GM19239 (cell line): ENCODE results near the gene CLASP1.
A peak's percentile ranks its signal among the peaks of the same experiment; 100 is the strongest.
"Not testable (repeated sequence)": the region's sequence is repeated elsewhere in the genome, so short reads cannot be mapped to it uniquely, and the experiment has no call there.

ENCODE experiments used
- DNase-seq: peaks from one replicate; pipeline ENCODE4 v3.0.0; 2011; ENCODE audit warnings: low spot score; ENCODE audit not compliant: insufficient read length
- FAIRE-seq: peaks from 2 replicates; lab custom pipeline; 2011; peaks lifted over from hg19 to GRCh38; lab: Jason Lieb, UNC

Gene CLASP1

GRCh38 chr2:121343828-121344399 lies 305.3 kb downstream of the CLASP1 start:
- DNase-seq, FAIRE-seq: not testable (repeated sequence)

GRCh38 chr2:121343191-121343590 lies 306.1 kb downstream of the CLASP1 start:
- FAIRE-seq (no peak), DNase-seq (no peak)

GRCh38 chr2:121342751-121343150 lies 306.5 kb downstream of the CLASP1 start:
- no peak for DNase-seq
- FAIRE-seq = no peak

- FAIRE-seq (no peak), DNase-seq (no peak)
These were observed 308.3 kb downstream of the CLASP1 start for GRCh38 chr2:121340926-121341325.

GRCh38 chr2:121338281-121338680 lies 311.0 kb downstream of the CLASP1 start:
- no peak for FAIRE-seq
- DNase-seq = no peak

- DNase-seq = no peak
- no peak for FAIRE-seq
These were observed 312.6 kb downstream of the CLASP1 start for GRCh38 chr2:121336528-121337294.

- DNase-seq (no peak), FAIRE-seq (no peak)
These were observed 313.7 kb downstream of the CLASP1 start for GRCh38 chr2:121335294-121336290.

- FAIRE-seq = no peak
- DNase-seq = no peak
These were observed 314.5 kb downstream of the CLASP1 start for GRCh38 chr2:121334581-121335293.

- FAIRE-seq (peak; percentile 4), DNase-seq (no peak)
These were observed 315.3 kb downstream of the CLASP1 start for GRCh38 chr2:121333834-121334558.

- FAIRE-seq (no peak), DNase-seq (no peak)
These were observed 316.0 kb downstream of the CLASP1 start for GRCh38 chr2:121333231-121333630.

GRCh38 chr2:121331324-121331723 lies 317.9 kb downstream of the CLASP1 start:
- FAIRE-seq, DNase-seq: not testable (repeated sequence)

GRCh38 chr2:121330921-121331320 lies 318.3 kb downstream of the CLASP1 start:
- DNase-seq (no peak), FAIRE-seq (no peak)

- no peak for FAIRE-seq
These were observed 319.5 kb downstream of the CLASP1 start for GRCh38 chr2:121329786-121330185.

GRCh38 chr2:121326628-121327027 lies 322.6 kb downstream of the CLASP1 start:
- no peak for FAIRE-seq

More at GRCh38 chr2:121329786-121330185, 319.5 kb downstream of the CLASP1 start:
- DNase-seq = no peak

GRCh38 chr2:121324601-121325000 lies 324.7 kb downstream of the CLASP1 start:
- DNase-seq (no peak), FAIRE-seq (no peak)

More at GRCh38 chr2:121326628-121327027, 322.6 kb downstream of the CLASP1 start:
- DNase-seq = no peak

- DNase-seq (no peak), FAIRE-seq (no peak)
These were observed 327.8 kb downstream of the CLASP1 start for GRCh38 chr2:121321476-121321875.

GRCh38 chr2:121319941-121320340 lies 329.3 kb downstream of the CLASP1 start:
- FAIRE-seq = no peak
- no peak for DNase-seq

- FAIRE-seq (no peak), DNase-seq (no peak)
These were observed 332.3 kb downstream of the CLASP1 start for GRCh38 chr2:121316986-121317385.

- DNase-seq, FAIRE-seq: not testable (repeated sequence)
These were observed 335.6 kb downstream of the CLASP1 start for GRCh38 chr2:121313701-121314100.
